Karpas-422 (cell line): ENCODE measurements around the gene GTF2I. TPM values are rescaled to one million over a fixed set of nuclear protein-coding genes. Genes with fewer than 3 reads are reported as not detected.
"Not testable (repeated sequence)": the region's sequence is repeated elsewhere in the genome, so short reads cannot be mapped to it uniquely, and the experiment has no call there.

Experiments
- DNase-seq: peaks from one replicate; pipeline ENCODE4 v3.0.0-alpha.2; 2015
- H2AFZ ChIP-seq: fragments of 200-600 bp; sonication (generic); 2 replicates; pipeline ENCODE4 v1.6.1; 2014; ENCODE audit warnings: antibody characterized with exemption, low read length, mixed read lengths
- H3K27ac ChIP-seq: fragments of 200-600 bp; sonication (generic); 2 replicates; pipeline ENCODE4 v1.5.1; 2014; ENCODE audit warnings: mild to moderate bottlenecking, low read length, moderate library complexity
- H3K27me3 ChIP-seq: fragments of 200-600 bp; sonication (generic); 2 replicates; pipeline ENCODE4 v1.6.1; 2014; ENCODE audit warnings: low read length, mixed read lengths
- H3K36me3 ChIP-seq: fragments of 200-600 bp; sonication (generic); 2 replicates; pipeline ENCODE4 v1.6.1; 2014; ENCODE audit warnings: low read length, mixed read lengths; ENCODE audit not compliant: insufficient read depth
- H3K4me1 ChIP-seq: fragments of 200-600 bp; sonication (generic); 2 replicates; pipeline ENCODE4 v1.6.1; 2014; ENCODE audit warnings: mild to moderate bottlenecking, low read length, mixed read lengths
- H3K4me2 ChIP-seq: fragments of 200-600 bp; sonication (generic); 2 replicates; pipeline ENCODE4 v1.6.1; 2014; ENCODE audit warnings: low read length, low read depth, mild to moderate bottlenecking; ENCODE audit not compliant: poor library complexity, severe bottlenecking
- H3K4me3 ChIP-seq: fragments of 200-600 bp; sonication (generic); 2 replicates; pipeline ENCODE4 v1.5.1; 2014; ENCODE audit warnings: mild to moderate bottlenecking, antibody characterized with exemption, low read length, mixed read lengths
- H3K79me2 ChIP-seq: fragments of 200-600 bp; sonication (generic); 2 replicates; pipeline ENCODE4 v1.6.1; 2014; ENCODE audit warnings: mild to moderate bottlenecking, low read length, mixed read lengths
- H3K9ac ChIP-seq: fragments of 200-600 bp; sonication (generic); 2 replicates; pipeline ENCODE4 v1.6.0; 2014; ENCODE audit warnings: low read length
- H3K9me2 ChIP-seq: fragments of 200-600 bp; sonication (generic), shearing (Covaris generic); replicated peaks from 2 replicates; pipeline ENCODE4 v1.6.0; 2014; ENCODE audit warnings: mild to moderate bottlenecking, low read length, moderate library complexity; ENCODE audit not compliant: insufficient read depth
- H3K9me3 ChIP-seq: fragments of 300-700, 200-600 bp; sonication (generic); 2 replicates; pipeline ENCODE4 v1.6.1; 2014; ENCODE audit warnings: low read length, mixed read lengths
- H4K20me1 ChIP-seq: fragments of 200-600 bp; sonication (generic); 2 replicates; pipeline ENCODE4 v1.6.1; 2014; ENCODE audit warnings: mild to moderate bottlenecking, antibody characterized with exemption, low read length, low read depth; ENCODE audit not compliant: insufficient read depth
- total RNA-seq: library from RNA; depleted of rRNA; stranded (reverse); fragments of >200 nt; shearing (Covaris generic); gene quantifications from 2 replicates; pipeline ENCODE4 v1.2.3, GENCODE V29; 2014; ENCODE audit warnings: low replicate concordance

GTF2I gene
- total RNA-seq, 1 experiment from 2014 or later, result 176 TPM

DNA sequence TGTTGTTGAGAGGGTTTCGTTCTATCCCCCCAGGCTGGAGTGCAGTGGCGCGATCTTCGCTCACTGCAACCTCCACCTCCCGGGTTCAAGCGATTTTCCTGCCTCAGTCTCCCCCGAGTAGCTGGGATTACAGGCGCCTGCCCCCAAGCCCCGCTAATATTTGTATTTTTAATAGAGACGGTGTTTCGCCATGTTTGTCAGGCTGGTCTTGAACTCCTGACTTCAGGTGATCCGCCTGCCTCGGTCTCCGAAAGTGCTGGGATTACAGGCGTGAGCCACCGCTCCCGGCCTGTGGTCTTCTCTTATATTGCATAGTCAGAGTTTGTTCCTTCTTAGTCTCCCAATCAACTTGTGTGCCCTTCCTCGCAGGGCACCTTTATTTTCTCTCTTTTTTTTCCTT is 2.7 kb downstream of the GTF2I start:
- DNase-seq, H3K9me2 ChIP-seq, H3K27me3 ChIP-seq, H2AFZ ChIP-seq, H3K9me3 ChIP-seq: not testable (repeated sequence)
- Histone ChIP-seq H3K27ac (peak overlapping the region; percentile 100), H4K20me1 (peaks cover 18% of the 10 kb centered on the region), H3K4me2 (peak overlapping the region; percentile 96), H3K4me3 (peak overlapping the region; percentile 76), H3K4me1 (peaks cover 66% of the 10 kb centered on the region), H3K36me3 (peaks cover 22% of the 10 kb centered on the region; the same call in 1 of the 2 replicates), H3K79me2 (peaks cover 61% of the 10 kb centered on the region), H3K9ac (peak overlapping the region; percentile 92)

DNA sequence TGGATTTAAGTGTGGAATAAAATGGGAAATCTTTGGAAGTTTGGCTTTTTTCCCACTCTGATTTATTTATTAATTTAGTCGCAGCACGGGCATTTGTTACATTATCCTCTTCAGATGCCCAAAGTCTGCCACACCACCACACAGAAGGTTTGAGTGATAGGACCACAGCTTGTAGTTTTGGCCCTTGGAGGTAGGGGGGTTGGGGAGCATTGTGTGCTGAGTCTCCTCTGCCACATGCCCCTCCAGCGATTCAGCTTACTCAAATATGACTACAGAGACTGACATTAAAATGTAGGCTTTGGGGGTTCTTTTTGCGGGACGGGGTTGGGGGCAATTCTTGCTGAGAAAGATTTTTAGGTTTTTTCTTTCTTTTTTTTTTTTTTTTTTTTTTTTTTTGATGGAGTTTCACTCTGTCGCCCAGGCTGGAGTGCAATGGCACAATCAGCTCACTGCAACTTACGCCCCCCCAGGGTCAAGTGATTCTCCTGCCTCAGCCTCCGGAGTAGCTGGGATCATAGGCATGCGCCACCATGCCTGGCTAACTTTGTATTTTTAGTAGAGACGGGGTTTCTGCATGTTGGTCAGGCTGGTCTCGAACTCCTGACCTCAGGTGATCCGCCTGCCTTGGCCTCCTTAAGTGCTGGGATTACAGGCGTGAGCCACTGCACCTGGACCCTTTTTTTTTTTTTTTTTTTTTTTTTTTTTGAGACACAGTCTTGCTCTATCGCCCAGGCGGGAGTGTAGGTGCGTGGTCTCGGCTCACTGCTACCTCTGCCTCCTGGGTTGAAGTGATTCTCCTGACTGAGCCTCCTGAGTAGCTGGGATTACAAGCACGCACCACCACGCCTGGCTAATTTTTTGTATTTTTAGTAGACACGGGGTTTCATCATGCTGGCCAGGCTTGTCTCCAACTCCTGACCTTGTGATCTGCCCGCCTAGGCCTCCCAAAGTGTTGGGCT is 4.6 kb downstream of the GTF2I start:
- not testable (repeated sequence) for H2AFZ ChIP-seq, H3K9me2 ChIP-seq, H3K9me3 ChIP-seq, H3K27me3 ChIP-seq
- peaks cover 50% of the 10 kb centered on the region for H3K4me1 ChIP-seq
- H3K4me2 ChIP-seq, result peak overlapping the region; percentile 96
- peak overlapping the region; percentile 100 for H3K27ac ChIP-seq
- H3K79me2 ChIP-seq, result peaks cover 79% of the 10 kb centered on the region
- H3K36me3 ChIP-seq, result peaks cover 35% of the 10 kb centered on the region; the same call in 1 of the 2 replicates
- peak; percentile 82 for DNase-seq
- H4K20me1 ChIP-seq, result peaks cover 29% of the 10 kb centered on the region
- peak overlapping the region; percentile 76 for H3K4me3 ChIP-seq
- peak overlapping the region; percentile 92 for H3K9ac ChIP-seq

DNA sequence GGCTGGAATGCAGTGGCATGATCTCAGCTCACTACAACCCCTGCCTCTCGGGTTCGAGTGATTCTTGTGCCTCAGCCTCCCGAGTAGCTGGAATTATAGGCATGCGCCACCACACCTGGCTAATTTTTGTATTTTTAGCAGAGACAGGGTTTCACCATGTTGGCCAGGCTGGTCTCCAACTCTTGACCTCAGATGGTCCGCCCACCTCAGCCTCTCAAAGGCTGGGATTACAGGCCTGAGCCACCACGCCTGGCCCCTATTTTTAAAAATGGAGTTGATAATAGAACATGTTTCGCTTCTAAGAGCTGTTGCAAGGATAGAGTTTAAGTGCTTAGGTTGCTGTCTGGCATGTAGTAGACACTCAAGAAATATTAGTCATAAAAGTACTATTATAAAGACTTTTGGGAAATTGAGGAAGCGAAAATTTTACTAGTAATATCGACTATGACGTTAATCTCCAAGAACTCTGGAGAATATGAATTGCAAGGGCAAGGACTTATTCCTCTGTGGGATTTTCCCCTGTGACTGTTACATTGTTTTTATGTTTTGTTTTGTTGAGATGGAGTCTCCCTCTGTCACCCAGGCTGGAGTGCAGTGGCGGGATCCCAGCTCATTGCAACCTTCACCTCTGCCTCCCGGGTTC is 7.9 kb downstream of the GTF2I start:
- Histone ChIP-seq H3K27me3 (no peaks in the 10 kb centered on the region), H2AFZ (no peak overlapping the region), H3K4me2 (no peak overlapping the region), H3K79me2 (peaks cover 99% of the 10 kb centered on the region), H3K27ac (no peak overlapping the region), H3K4me1 (peaks cover 31% of the 10 kb centered on the region), H3K9ac (no peak overlapping the region), H3K9me2 (no peaks in the 10 kb centered on the region), H4K20me1 (peaks cover 39% of the 10 kb centered on the region), H3K4me3 (no peak overlapping the region), H3K36me3 (peaks cover 46% of the 10 kb centered on the region), H3K9me3 (no peaks in the 10 kb centered on the region)
- no peak for DNase-seq

- Histone ChIP-seq H3K4me1 (peaks cover 15% of the 10 kb centered on the region), H3K36me3 (peaks cover 52% of the 10 kb centered on the region), H3K79me2 (peaks cover 99% of the 10 kb centered on the region), H4K20me1 (peaks cover 45% of the 10 kb centered on the region)
- H3K4me3 ChIP-seq, H3K9me2 ChIP-seq, H3K27ac ChIP-seq, H3K4me2 ChIP-seq, H2AFZ ChIP-seq, H3K9ac ChIP-seq, H3K27me3 ChIP-seq, DNase-seq, H3K9me3 ChIP-seq: not testable (repeated sequence)
These were observed 9.5 kb downstream of the GTF2I start for GRCh38 chr7:74667013-74667412.

GRCh38 chr7:74667520-74667919 is 10.0 kb downstream of the GTF2I start:
- H3K4me2 ChIP-seq, result not testable (repeated sequence)

DNA sequence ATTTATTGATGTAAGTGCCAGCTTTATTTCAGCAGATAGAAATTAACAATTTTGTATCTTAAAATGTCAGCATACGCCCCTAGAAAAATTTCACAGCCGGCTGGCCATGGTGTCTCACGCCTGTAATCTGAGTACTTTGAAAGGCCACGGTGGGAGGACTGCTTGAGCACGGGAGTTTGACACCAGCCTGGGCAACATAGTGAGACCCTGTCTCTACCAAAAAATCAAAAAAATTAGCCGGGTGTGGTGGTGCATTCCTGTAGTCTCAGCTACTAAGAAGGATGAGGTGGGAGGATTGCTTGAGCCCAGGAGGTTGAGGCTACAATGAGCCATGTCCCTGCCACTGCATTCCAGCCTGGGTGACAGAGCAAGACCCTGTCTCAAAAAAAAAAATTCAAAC is 14.1 kb downstream of the GTF2I start:
- no peak overlapping the region for H3K4me2 ChIP-seq
- no peaks in the 10 kb centered on the region for H3K4me1 ChIP-seq
- no peaks in the 10 kb centered on the region for H3K9me3 ChIP-seq
- H3K9me2 ChIP-seq, result no peaks in the 10 kb centered on the region
- no peak overlapping the region for H2AFZ ChIP-seq
- H3K4me3 ChIP-seq, result no peak overlapping the region
- H4K20me1 ChIP-seq, result peaks cover 39% of the 10 kb centered on the region
- peaks cover 52% of the 10 kb centered on the region for H3K36me3 ChIP-seq
- peaks cover 99% of the 10 kb centered on the region for H3K79me2 ChIP-seq
- no peak overlapping the region for H3K9ac ChIP-seq
- 0 out of 2 replicates have a peak overlapping the region, but pooled peaks have one; percentile 2 for H3K27ac ChIP-seq
- DNase-seq, result no peak
- no peaks in the 10 kb centered on the region for H3K27me3 ChIP-seq

More at GRCh38 chr7:74667520-74667919, 10.0 kb downstream of the GTF2I start:
- H3K9me3 ChIP-seq, H3K4me3 ChIP-seq, H2AFZ ChIP-seq, H3K27me3 ChIP-seq, DNase-seq, H3K9me2 ChIP-seq, H3K27ac ChIP-seq, H3K9ac ChIP-seq: not testable (repeated sequence)
- Histone ChIP-seq H3K36me3 (peaks cover 55% of the 10 kb centered on the region), H4K20me1 (peaks cover 50% of the 10 kb centered on the region), H3K79me2 (peaks cover 99% of the 10 kb centered on the region), H3K4me1 (peaks cover 10% of the 10 kb centered on the region)

- Histone ChIP-seq H3K27ac (no peak overlapping the region), H3K27me3 (no peaks in the 10 kb centered on the region), H3K9ac (no peak overlapping the region), H3K4me2 (no peak overlapping the region), H3K9me2 (no peaks in the 10 kb centered on the region), H3K4me3 (no peak overlapping the region), H4K20me1 (peaks cover 38% of the 10 kb centered on the region), H3K79me2 (peaks cover 100% of the 10 kb centered on the region), H3K9me3 (no peaks in the 10 kb centered on the region), H2AFZ (no peak overlapping the region), H3K4me1 (no peaks in the 10 kb centered on the region), H3K36me3 (peaks cover 47% of the 10 kb centered on the region)
- DNase-seq, result no peak
These were observed 14.9 kb downstream of the GTF2I start for GRCh38 chr7:74672343-74672915.

GRCh38 chr7:74674166-74674565 is 16.6 kb downstream of the GTF2I start:
- Histone ChIP-seq H3K36me3 (peaks cover 50% of the 10 kb centered on the region; the same call in 1 of the 2 replicates), H3K4me1 (no peaks in the 10 kb centered on the region), H3K9me3 (no peaks in the 10 kb centered on the region), H4K20me1 (peaks cover 36% of the 10 kb centered on the region), H2AFZ (no peak overlapping the region), H3K79me2 (peaks cover 100% of the 10 kb centered on the region), H3K27ac (no peak overlapping the region), H3K9ac (no peak overlapping the region), H3K27me3 (no peaks in the 10 kb centered on the region), H3K4me2 (no peak overlapping the region), H3K4me3 (no peak overlapping the region), H3K9me2 (no peaks in the 10 kb centered on the region)
- DNase-seq, result no peak
